Measurements from ENCODE around the gene GGCX.

GGCX gene

GRCh38 chr2:85575739-85576138 lies 14.4 kb upstream of the GGCX start:
- H3K4me3 ChIP-seq (ENCODE audit: low read depth, low read length), result no peak overlapping the region
- peaks cover 14% of the 10 kb centered on the region for H3K4me1 ChIP-seq (ENCODE audit: control insufficient read depth, insufficient read depth, low read length)
- no peaks in the 10 kb centered on the region; a peak in 1 of 3 replicates for H3K36me3 ChIP-seq (ENCODE audit: control insufficient read depth in 2 of 2, insufficient read depth in 1 of 2, low read length in 2 of 2)
- no peaks in the 10 kb centered on the region for H3K9me3 ChIP-seq (ENCODE audit: control insufficient read depth, insufficient read depth, low read depth, low read length)
- ChIA-PET POLR2A (interaction anchor here (0.6 to 0.7 kb wide), 2 partner anchors 218 to 377 kb away, joined by 3 read pairs; no protein-coding TSS in a partner anchor), CTCF (no interaction called here)
- H3K27ac ChIP-seq (ENCODE audit: extremely low read depth, low read depth, low read length), result peak overlapping the region; percentile 9; the same call in 1 of the 2 replicates
- TF ChIP-seq ZNF18 (tag by site-specific recombination; IDR thresholded peaks at IDR 0.05), result no peak
- no peak for TF ChIP-seq HOXD13 (CRISPR knock-in tag; IDR thresholded peaks at IDR 0.05; ENCODE audit: borderline replicate concordance)
- no peak for TF ChIP-seq ZNF555 (tag by site-specific recombination; conservative IDR thresholded peaks at IDR 0.05)
- TF ChIP-seq SP3 (tag by site-specific recombination; IDR thresholded peaks at IDR 0.05), result no peak

- Histone ChIP-seq H3K9me3 (ENCODE audit: control insufficient read depth, insufficient read depth, low read depth, low read length) (no peaks in the 10 kb centered on the region), H3K4me3 (ENCODE audit: low read depth, low read length) (no peak overlapping the region), H3K4me1 (ENCODE audit: control insufficient read depth, insufficient read depth, low read length) (no peaks in the 10 kb centered on the region), H3K36me3 (ENCODE audit: control insufficient read depth in 2 of 2, insufficient read depth in 1 of 2, low read length in 2 of 2) (no peaks in the 10 kb centered on the region), H3K27ac (ENCODE audit: extremely low read depth, low read depth, low read length) (no peak overlapping the region)
- ChIA-PET CTCF (no interaction called here), POLR2A (no interaction called here)
- no peak for TF ChIP-seq ZNF398 (tag by site-specific recombination; IDR thresholded peaks at IDR 0.05)
- no peak for TF ChIP-seq ZNF19 (tag by site-specific recombination; IDR thresholded peaks at IDR 0.05; ENCODE audit: low read depth)
- TF ChIP-seq PBX3 (CRISPR knock-in tag; IDR thresholded peaks at IDR 0.05), result no peak
- TF ChIP-seq ZNF704 (tag by site-specific recombination; IDR thresholded peaks at IDR 0.05), result no peak
- no peak for TF ChIP-seq KLF10 (tag by site-specific recombination; IDR thresholded peaks at IDR 0.05)
Measured at GRCh38 chr2:85566265-85566664, 5.0 kb upstream of the GGCX start.

- POLR2A ChIA-PET, result interaction anchor here (0.6 to 1.0 kb wide), 4 partner anchors 13 to 92 kb away, joined by 3 to 4 read pairs (median 4); partner anchors contain the start of gene MAT2A
- Histone ChIP-seq H3K4me3 (ENCODE audit: low read depth, low read length) (no peak overlapping the region), H3K36me3 (ENCODE audit: control insufficient read depth in 2 of 2, insufficient read depth in 1 of 2, low read length in 2 of 2) (peaks cover 0 to under 1% of the 10 kb centered on the region in 2 experiments; a peak in 1 of 3 replicates), H3K27ac (ENCODE audit: extremely low read depth, low read depth, low read length) (no peak overlapping the region), H3K9me3 (ENCODE audit: control insufficient read depth, insufficient read depth, low read depth, low read length) (no peaks in the 10 kb centered on the region), H3K4me1 (ENCODE audit: control insufficient read depth, insufficient read depth, low read length) (no peaks in the 10 kb centered on the region)
- CTCF ChIA-PET, result no interaction called here
- no peak for TF ChIP-seq ZXDB (tag by site-specific recombination; IDR thresholded peaks at IDR 0.05)
- no peak for TF ChIP-seq ZNF521 (tag by site-specific recombination; IDR thresholded peaks at IDR 0.05)
- no peak for TF ChIP-seq HOXA7 (CRISPR knock-in tag; IDR thresholded peaks at IDR 0.05; ENCODE audit: borderline replicate concordance)
- peak; percentile 22; the same call in 1 of the 2 replicates for TF ChIP-seq YY2 (tag by site-specific recombination; IDR thresholded peaks at IDR 0.05)
- no peak for TF ChIP-seq FEZF1 (tag by site-specific recombination; IDR thresholded peaks at IDR 0.05)
- TF ChIP-seq INSM2 (tag by site-specific recombination; IDR thresholded peaks at IDR 0.05), result no peak
- TF ChIP-seq ZNF335 (tag by site-specific recombination; conservative IDR thresholded peaks at IDR 0.05), result no peak
- no peak for TF ChIP-seq ZNF518A (tag by site-specific recombination; conservative IDR thresholded peaks at IDR 0.05; ENCODE audit: low read depth)
- TF ChIP-seq GLI4 (tag by site-specific recombination; IDR thresholded peaks at IDR 0.05), result no peak
Measured at GRCh38 chr2:85564144-85564563, 2.9 kb upstream of the GGCX start.

Data from HEK293 (cell line).